H1 (cell line): Measurements from ENCODE around the gene ECSIT. TPM values are rescaled to one million over a fixed set of nuclear protein-coding genes. Genes with fewer than 3 reads are reported as not detected.
A peak's percentile ranks its signal among the peaks of the same experiment; 100 is the strongest.

ENCODE experiments used
- CTCF ChIA-PET: fragments of 300-600 bp; sonication (Branson Sonifier 250); formaldehyde crosslinking; loops from one replicate; lab custom pipeline; 2021; ENCODE audit not compliant: partially characterized antibody; lab: Charles Lee
- POLR2A ChIA-PET: fragments of 300-600 bp; sonication (Branson Sonifier 250); formaldehyde crosslinking; loops from one replicate; lab custom pipeline; 2021; ENCODE audit warnings: inconsistent platforms; ENCODE audit not compliant: partially characterized antibody; lab: Charles Lee
- DNase-seq, 2 experiments: peaks; one replicate each; pipeline versions ENCODE4 v3.0.0 to v3.0.0-alpha.2; 2010 to 2022; ENCODE audit warnings: low spot score in 2 of 2, low read depth in 1 of 2, mixed read lengths in 1 of 2
- FAIRE-seq: peaks from 2 replicates; lab custom pipeline; 2011; peaks lifted over from hg19 to GRCh38; lab: Jason Lieb, UNC
- H2AFZ ChIP-seq: 2 replicates; pipeline ENCODE4 v1.8.1; 2012; ENCODE audit warnings: low read length, inconsistent platforms
- H2AK5ac ChIP-seq: 2 replicates; pipeline ENCODE4 v1.6.1; 2013; ENCODE audit warnings: low read depth, low read length
- H2BK120ac ChIP-seq: replicated peaks from 2 replicates; pipeline ENCODE3; 2013; ENCODE audit warnings: low read depth, low read length, inconsistent platforms
- H2BK12ac ChIP-seq: 2 replicates; pipeline ENCODE4 v1.6.1; 2013; ENCODE audit warnings: low read depth, low read length
- H2BK15ac ChIP-seq: 2 replicates; pipeline ENCODE4 v1.6.1; 2013; ENCODE audit warnings: low read length
- H2BK20ac ChIP-seq: 2 replicates; pipeline ENCODE4 v1.6.1; 2013; ENCODE audit warnings: low read length
- H2BK5ac ChIP-seq: 2 replicates; pipeline ENCODE4 v1.6.1; 2013; ENCODE audit warnings: low read depth, low read length
- H3K14ac ChIP-seq: 2 replicates; pipeline ENCODE4 v1.6.1; 2013; ENCODE audit warnings: inconsistent platforms; ENCODE audit not compliant: insufficient read length
- H3K18ac ChIP-seq: 2 replicates; pipeline ENCODE4 v1.6.1; 2013; ENCODE audit warnings: low read length; ENCODE audit errors: extremely low read depth
- H3K23ac ChIP-seq: 2 replicates; pipeline ENCODE4 v1.6.1; 2013; ENCODE audit warnings: inconsistent platforms; ENCODE audit not compliant: insufficient read length
- H3K23me2 ChIP-seq: 2 replicates; pipeline ENCODE4 v1.6.1; 2013; ENCODE audit warnings: low read depth, low read length
- H3K27ac ChIP-seq: 2 replicates; pipeline ENCODE4 v1.6.1; 2011; ENCODE audit warnings: low read depth, low read length, inconsistent platforms
- H3K27me3 ChIP-seq, 4 experiments: replicated peaks in 1 of 4; 1 replicate in 1 of 4; 2 replicates in 3 of 4; pipeline versions ENCODE4 v1.6.1 to v1.8.1; 2011 to 2013; ENCODE audit warnings: low read length in 3 of 4, mild to moderate bottlenecking in 3 of 4, inconsistent platforms in 2 of 4, mixed read lengths in 2 of 4, moderate library complexity in 1 of 4; ENCODE audit not compliant: control insufficient read depth in 3 of 4, insufficient read depth in 3 of 4; ENCODE audit errors: extremely low read depth in 1 of 4
- H3K36me3 ChIP-seq, 4 experiments: 2 replicates each; pipeline versions ENCODE4 v1.6.1 to v1.8.1; 2011 to 2013; ENCODE audit warnings: mild to moderate bottlenecking in 4 of 4, low read length in 3 of 4, moderate library complexity in 2 of 4, control low read depth in 1 of 4, inconsistent platforms in 1 of 4; ENCODE audit not compliant: insufficient read depth in 4 of 4, control insufficient read depth in 2 of 4
- H3K4ac ChIP-seq: replicated peaks from 2 replicates; pipeline ENCODE3; 2013; ENCODE audit warnings: low read length, low read depth, mixed read lengths, inconsistent platforms; ENCODE audit not compliant: insufficient read length
- H3K4me1 ChIP-seq, 4 experiments: replicated peaks in 1 of 4; 1 replicate in 1 of 4; 2 replicates in 3 of 4; pipeline versions ENCODE4 v1.6.1 to v1.8.1; 2011 to 2013; ENCODE audit warnings: low read length in 3 of 4, inconsistent platforms in 2 of 4, mixed read lengths in 1 of 4; ENCODE audit not compliant: insufficient read depth in 4 of 4, control insufficient read depth in 3 of 4
- H3K4me2 ChIP-seq, 2 experiments: 2 replicates each; pipeline versions ENCODE4 v1.6.1 to v1.8.1; 2011 to 2013; ENCODE audit warnings: low read depth in 2 of 2, low read length in 2 of 2, control low read depth in 1 of 2, inconsistent platforms in 1 of 2, mild to moderate bottlenecking in 1 of 2; ENCODE audit not compliant: insufficient read depth in 1 of 2
- H3K4me3 ChIP-seq, 4 experiments: fragments of 200-600, 300-600 bp in 1 of 4; sonication (generic), shearing (Covaris generic), sonication (Bioruptor Twin) in 1 of 4; 2 replicates each; pipeline versions ENCODE4 v1.5.1 to v1.8.1; 2011 to 2016; ENCODE audit warnings: low read length in 4 of 4, low read depth in 3 of 4, control low read depth in 2 of 4, inconsistent platforms in 2 of 4, mild to moderate bottlenecking in 2 of 4, mixed read lengths in 1 of 4, moderate library complexity in 1 of 4; ENCODE audit not compliant: insufficient read depth in 2 of 4; ENCODE audit errors: extremely low read depth in 1 of 4
- H3K56ac ChIP-seq: replicated peaks from 2 replicates; pipeline ENCODE3; 2013; ENCODE audit warnings: low read depth, mild to moderate bottlenecking, mixed read lengths, low read length, inconsistent platforms; ENCODE audit not compliant: insufficient read length
- H3K79me1 ChIP-seq: 2 replicates; pipeline ENCODE4 v1.6.1; 2013; ENCODE audit warnings: low read depth, low read length, control low read depth
- H3K79me2 ChIP-seq, 2 experiments: 2 replicates each; pipeline versions ENCODE4 v1.6.1 to v1.8.1; 2012 to 2013; ENCODE audit warnings: low read length in 2 of 2, mild to moderate bottlenecking in 2 of 2, inconsistent platforms in 1 of 2; ENCODE audit not compliant: insufficient read depth in 2 of 2, control insufficient read depth in 1 of 2
- H3K9ac ChIP-seq, 4 experiments: replicated peaks in 1 of 4; 1 replicate in 1 of 4; 2 replicates in 3 of 4; pipeline versions ENCODE4 v1.6.1 to v1.8.1; 2011 to 2013; ENCODE audit warnings: low read depth in 3 of 4, low read length in 3 of 4, control low read depth in 2 of 4, mild to moderate bottlenecking in 2 of 4, moderate library complexity in 2 of 4, inconsistent platforms in 1 of 4; ENCODE audit errors: extremely low read depth in 1 of 4
- H3K9me3 ChIP-seq, 2 experiments: 2 replicates each; pipeline versions ENCODE4 v1.6.1 to v1.8.1; 2012 to 2013; ENCODE audit warnings: mild to moderate bottlenecking in 2 of 2, moderate library complexity in 2 of 2, control low read depth in 1 of 2, inconsistent platforms in 1 of 2, low read depth in 1 of 2, low read length in 1 of 2, mixed read lengths in 1 of 2; ENCODE audit not compliant: insufficient read depth in 2 of 2
- H4K20me1 ChIP-seq, 2 experiments: replicated peaks in 1 of 2; 2 replicates each; pipeline versions ENCODE3 to v1.8.1; 2011 to 2013; ENCODE audit warnings: inconsistent platforms in 2 of 2, low read length in 2 of 2, mild to moderate bottlenecking in 1 of 2; ENCODE audit not compliant: insufficient read depth in 2 of 2, control insufficient read depth in 1 of 2
- H4K5ac ChIP-seq: 2 replicates; pipeline ENCODE4 v1.6.1; 2013; ENCODE audit warnings: low read length, low read depth, mixed read lengths, inconsistent platforms; ENCODE audit not compliant: insufficient read length
- H4K8ac ChIP-seq: 2 replicates; pipeline ENCODE4 v1.8.0; 2013; ENCODE audit warnings: mild to moderate bottlenecking, moderate library complexity, low read length, inconsistent platforms; ENCODE audit not compliant: insufficient read depth; ENCODE audit errors: extremely low read depth
- H4K91ac ChIP-seq: replicated peaks from 2 replicates; pipeline ENCODE3; 2013; ENCODE audit warnings: low read length, mixed read lengths, inconsistent platforms; ENCODE audit not compliant: insufficient read length
- CBX8 ChIP-seq: fragments of 300-800, 300-1000 bp; sonication (generic); IDR thresholded peaks from 2 replicates; pipeline ENCODE4 v1.7.1; 2016; ENCODE audit warnings: low read depth, low read length, borderline replicate concordance
- CHD2 ChIP-seq: IDR thresholded peaks from 2 replicates; pipeline ENCODE4 v1.6.1; 2012; ENCODE audit warnings: low read length, improper control_type of control experiment
- EGR1 ChIP-seq: IDR thresholded peaks from 2 replicates; pipeline ENCODE4 v1.6.1; 2011; ENCODE audit warnings: low read depth, low read length, borderline replicate concordance
- EP300 ChIP-seq, 2 experiments: IDR thresholded peaks; 1 replicate in 1 of 2; 2 replicates in 1 of 2; pipeline ENCODE4 v1.6.1; 2011 to 2012; ENCODE audit warnings: low read depth in 2 of 2, low read length in 2 of 2, mild to moderate bottlenecking in 2 of 2, borderline replicate concordance in 1 of 2, inconsistent platforms in 1 of 2, moderate library complexity in 1 of 2
- HDAC2 ChIP-seq, 2 experiments: fragments of 300-600 bp in 1 of 2; sonication (generic) in 1 of 2; IDR thresholded peaks; 2 replicates each; pipeline ENCODE4 v1.6.1; 2011 to 2012; ENCODE audit warnings: low read depth in 2 of 2, low read length in 2 of 2, mild to moderate bottlenecking in 2 of 2, moderate library complexity in 2 of 2, borderline replicate concordance in 1 of 2, inconsistent platforms in 1 of 2
- NRF1 ChIP-seq: IDR thresholded peaks from 2 replicates; pipeline ENCODE4 v1.6.1; 2011; ENCODE audit warnings: mild to moderate bottlenecking, low read depth, low read length, improper control_type of control experiment
- POLR2A ChIP-seq, 2 experiments: IDR thresholded peaks; 1 replicate in 1 of 2; 2 replicates in 1 of 2; pipeline ENCODE4 v1.6.1; 2011; ENCODE audit warnings: low read depth in 2 of 2, low read length in 2 of 2, mild to moderate bottlenecking in 2 of 2; ENCODE audit errors: control extremely low read depth in 1 of 2
- POU5F1 ChIP-seq: IDR thresholded peaks from 2 replicates; pipeline ENCODE4 v1.6.1; 2011; ENCODE audit warnings: low read depth, mild to moderate bottlenecking, low read length, moderate library complexity
- SIRT6 ChIP-seq: IDR thresholded peaks from one replicate; pipeline ENCODE4 v1.7.1; 2012; ENCODE audit warnings: low read length, inconsistent platforms
- SIX5 ChIP-seq: IDR thresholded peaks from 2 replicates; pipeline ENCODE4 v1.6.1; 2011; ENCODE audit warnings: mild to moderate bottlenecking, low read depth, low read length
- SP1 ChIP-seq: IDR thresholded peaks from 2 replicates; pipeline ENCODE4 v1.6.1; 2011; ENCODE audit warnings: low read depth, low read length
- TAF1 ChIP-seq: IDR thresholded peaks from 2 replicates; pipeline ENCODE4 v1.6.1; 2011; ENCODE audit warnings: mild to moderate bottlenecking, low read depth, low read length
- WGBS, 2 experiments: shearing (Covaris generic) in 1 of 2; methylation state at CpG; one replicate each; pipeline versions ENCODE4 v1.1.6 to v1.1.7; 2013 to 2015; ENCODE audit warnings: low lambda C conversion rate in 2 of 2, mixed read lengths in 2 of 2, inconsistent platforms in 1 of 2, low coverage in 1 of 2, missing lambda C conversion rate in 1 of 2; ENCODE audit not compliant: insufficient replicate concordance in 2 of 2, insufficient coverage in 1 of 2, insufficient read length in 1 of 2; ENCODE audit errors: extremely low coverage in 1 of 2, missing lambda C conversion rate in 1 of 2; 5-methylcytosine and 5-hydroxymethylcytosine counted together
- polyA plus RNA-seq, 7 experiments: library from polyadenylated mRNA; depleted of rRNA in 3 of 7; stranded (reverse) in 5 of 7; unstranded in 2 of 7; fragments of >200 nt in 5 of 7; fragments of 200-250 nt in 2 of 7; gene quantifications; 1 replicate in 5 of 7; 2 replicates in 1 of 7; 4 replicates in 1 of 7; pipeline versions ENCODE4 v1.2.1 to v1.2.3, GENCODE V29; 2011 to 2013; ENCODE audit warnings: missing spikeins in 2 of 7, mixed read lengths in 2 of 7
- total RNA-seq: library from RNA; stranded (reverse); fragmentation: NEBNext Ultra II Directional; extraction: Animal tissue kit (Norgen Biotek cat#: 25700); gene quantifications from 2 replicates; pipeline ENCODE4 v1.2.1, GENCODE V29; 2021
- TF ChIP-seq, protein P1 (sequence below): IDR thresholded peaks from 2 replicates; pipeline ENCODE4 v1.6.1; 2011; ENCODE audit warnings: low read depth, mild to moderate bottlenecking, low read length; ENCODE audit not compliant: insufficient read depth

ECSIT gene
- total and polyA plus RNA-seq, 2 of the 8 experiments (the other 6 are each of a cell fraction or from before 2014, with no cell fraction given): 55.7 to 74.1 TPM

GRCh38 chr19:11505032-11505503, 23.9 kb downstream of the ECSIT start:
- Histone ChIP-seq H3K4me2 (peak overlapping the region; percentile 71 to 85), H3K79me2 (no peaks in the 10 kb centered on the region; a peak in 1 of 4 replicates), H2BK5ac (no peak overlapping the region), H3K9me3 (no peaks in the 10 kb centered on the region), H3K4me3 (peak overlapping the region; percentile 69 to 85 (median 78)), H4K20me1 (no peaks in the 10 kb centered on the region), H2BK12ac (no peak overlapping the region), H2AK5ac (no peak overlapping the region), H3K36me3 (no peaks in the 10 kb centered on the region), H2BK15ac (no peak overlapping the region), H3K23me2 (0 out of 2 replicates have a peak, but pooled peaks cover 2% of the 10 kb centered on the region), H3K27ac (peak overlapping the region; percentile 85; the same call in 1 of the 2 replicates), H4K91ac (no peak overlapping the region), H3K9ac (peak overlapping the region; percentile 77 to 83 (median 80)), H2BK20ac (no peak overlapping the region), H4K5ac (peak overlapping the region; percentile 72), H4K8ac (peak overlapping the region; percentile 97), H3K18ac (no peak overlapping the region), H3K14ac (no peak overlapping the region), H3K23ac (no peak overlapping the region), H3K27me3 (no peaks in the 10 kb centered on the region), H3K56ac (no peak overlapping the region), H3K79me1 (peaks cover 4% of the 10 kb centered on the region), H2BK120ac (no peak overlapping the region), H3K4me1 (peaks cover 3 to 4% (median 4%) of the 10 kb centered on the region in 4 experiments; a peak in 6 of 7 replicates), H3K4ac (no peak overlapping the region), H2AFZ (no peak overlapping the region; the same call in 1 of the 2 replicates)
- DNase-seq: peak; percentile 96 to 98
- FAIRE-seq: no peak
- CTCF ChIA-PET: interaction anchor here (1.0 kb wide), 1 partner anchor 39 kb away, joined by 3 read pairs; no protein-coding TSS in a partner anchor
- 4% methylated on average over 11 of the region's 33 CpGs; no CpG with 5 or more reads in 1 of the 2 experiments for WGBS, 2 experiments
- POLR2A ChIA-PET: interaction anchor here (0.6 to 2.8 kb wide), 7 partner anchors 9 to 225 kb away, joined by 3 to 7 read pairs (median 3); partner anchors contain the start of genes CNN1 and ELAVL3
- TF ChIP-seq SP1 (peak; percentile 86; the same call in 1 of the 2 replicates), SIRT6 (no peak), CBX8 (no peak), EP300 (IDR thresholded peaks at IDR 0.05; ENCODE audit: borderline replicate concordance in 1 of 2, low read depth in 2 of 2, low read length in 2 of 2) (peak in 1 of 2 experiments; percentile 11; a peak in 1 of 3 replicates), POLR2A (IDR thresholded peaks at IDR 0.05; ENCODE audit: control extremely low read depth in 1 of 2, low read depth in 2 of 2, low read length in 2 of 2) (peak in 1 of 2 experiments; percentile 94; a peak in 2 of 3 replicates), POU5F1 (no peak), SIX5 (no peak), NRF1 (no peak), TAF1 (peak; percentile 38), HDAC2 (IDR thresholded peaks at IDR 0.05; ENCODE audit: borderline replicate concordance in 1 of 2, low read depth in 2 of 2, low read length in 2 of 2) (no peak), CHD2 (peak; percentile 12; the same call in 1 of the 2 replicates), EGR1 (peak; percentile 88; the same call in 1 of the 2 replicates)
- TF ChIP-seq, protein P1, sequence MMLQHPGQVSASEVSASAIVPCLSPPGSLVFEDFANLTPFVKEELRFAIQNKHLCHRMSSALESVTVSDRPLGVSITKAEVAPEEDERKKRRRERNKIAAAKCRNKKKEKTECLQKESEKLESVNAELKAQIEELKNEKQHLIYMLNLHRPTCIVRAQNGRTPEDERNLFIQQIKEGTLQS: no peak
